Loucy (cell line): ENCODE results near the gene ARHGEF16.

Experiments used
- H2AFZ ChIP-seq: fragments of 200-600 bp; sonication (generic); 2 replicates; pipeline ENCODE4 v1.6.0; 2016; ENCODE audit warnings: antibody characterized with exemption, mild to moderate bottlenecking, low read length, moderate library complexity
- H3F3A ChIP-seq: fragments of 200-600 bp; 2 replicates; pipeline ENCODE4 v1.6.0; 2016; ENCODE audit warnings: antibody characterized with exemption, low read depth, mild to moderate bottlenecking
- H3K27me3 ChIP-seq: fragments of 200-600 bp; sonication (generic); 2 replicates; pipeline ENCODE4 v1.6.1; 2014; ENCODE audit warnings: low read length, mild to moderate bottlenecking; ENCODE audit not compliant: insufficient read depth, poor library complexity, severe bottlenecking
- H3K36me3 ChIP-seq: fragments of 200-600 bp; sonication (generic); 2 replicates; pipeline ENCODE4 v1.6.1; 2016; ENCODE audit warnings: low read length; ENCODE audit not compliant: insufficient read depth
- H3K4me1 ChIP-seq: fragments of 200-600 bp; sonication (generic); 2 replicates; pipeline ENCODE4 v1.5.1; 2014; ENCODE audit warnings: low read length, mild to moderate bottlenecking; ENCODE audit not compliant: insufficient read depth, poor library complexity, severe bottlenecking
- H3K4me2 ChIP-seq: fragments of 200-600 bp; sonication (generic); 2 replicates; pipeline ENCODE4 v1.6.0; 2014; ENCODE audit warnings: antibody characterized with exemption, low read length, low read depth, mild to moderate bottlenecking; ENCODE audit not compliant: poor library complexity, severe bottlenecking
- H3K4me3 ChIP-seq: fragments of 200-600 bp; sonication (generic); 2 replicates; pipeline ENCODE4 v1.5.1; 2014; ENCODE audit warnings: low read length, mild to moderate bottlenecking, mixed read lengths; ENCODE audit not compliant: poor library complexity, severe bottlenecking
- H3K79me2 ChIP-seq: fragments of 200-600 bp; sonication (generic); 2 replicates; pipeline ENCODE4 v1.6.1; 2014; ENCODE audit warnings: low read length; ENCODE audit not compliant: insufficient read depth
- H3K9ac ChIP-seq: fragments of 200-600 bp; sonication (generic); 2 replicates; pipeline ENCODE4 v1.6.0; 2014; ENCODE audit warnings: mild to moderate bottlenecking, low read depth, low read length, moderate library complexity; ENCODE audit not compliant: poor library complexity, severe bottlenecking
- H3K9me2 ChIP-seq: fragments of 200-600 bp; sonication (generic); replicated peaks from 2 replicates; pipeline ENCODE4 v1.6.1; 2016; ENCODE audit warnings: low read depth, low read length, mixed read lengths
- H3K9me3 ChIP-seq: fragments of 200-600 bp; sonication (generic); 2 replicates; pipeline ENCODE4 v1.6.1; 2014; ENCODE audit warnings: mild to moderate bottlenecking, antibody characterized with exemption, low read length, low read depth; ENCODE audit not compliant: insufficient read depth
- H4K20me1 ChIP-seq: fragments of 200-600 bp; sonication (generic); 2 replicates; pipeline ENCODE4 v1.6.0; 2014; ENCODE audit warnings: antibody characterized with exemption, low read length, mild to moderate bottlenecking; ENCODE audit not compliant: insufficient read depth, poor library complexity, severe bottlenecking
- CTCF ChIP-seq: fragments of 200-600 bp; sonication (generic); conservative IDR thresholded peaks from 2 replicates; pipeline ENCODE4 v1.5.1; 2014; ENCODE audit warnings: mild to moderate bottlenecking, antibody characterized with exemption, low read length
- EZH2phosphoT487 ChIP-seq: fragments of 200-600 bp; IDR thresholded peaks from 2 replicates; pipeline ENCODE4 v1.6.1; 2018; ENCODE audit warnings: antibody characterized with exemption, mild to moderate bottlenecking, moderate library complexity, borderline replicate concordance

ARHGEF16 gene

GRCh38 chr1:3472088-3472850 is 17.8 kb downstream of the ARHGEF16 start:
- no peaks in the 10 kb centered on the region for H3K27me3 ChIP-seq
- H3K4me1 ChIP-seq: no peaks in the 10 kb centered on the region
- H3K36me3 ChIP-seq: no peaks in the 10 kb centered on the region
- no peaks in the 10 kb centered on the region for H4K20me1 ChIP-seq
- no peak overlapping the region for H3K4me2 ChIP-seq
- TF ChIP-seq EZH2phosphoT487: no peak
- no peak; the same call in 1 of the 2 replicates for TF ChIP-seq CTCF
- H3K4me3 ChIP-seq: no peak overlapping the region
- H3K9me2 ChIP-seq: no peaks in the 10 kb centered on the region
- no peak overlapping the region for H2AFZ ChIP-seq
- H3K9me3 ChIP-seq: no peaks in the 10 kb centered on the region
- no peaks in the 10 kb centered on the region for H3K79me2 ChIP-seq
- no peaks in the 10 kb centered on the region for H3F3A ChIP-seq
- no peak overlapping the region for H3K9ac ChIP-seq

- H3K4me1 ChIP-seq: no peaks in the 10 kb centered on the region
- H2AFZ ChIP-seq: no peak overlapping the region
- H3F3A ChIP-seq: no peaks in the 10 kb centered on the region
- H3K4me3 ChIP-seq: no peak overlapping the region
- no peaks in the 10 kb centered on the region for H3K27me3 ChIP-seq
- no peaks in the 10 kb centered on the region for H3K9me2 ChIP-seq
- H4K20me1 ChIP-seq: no peaks in the 10 kb centered on the region
- TF ChIP-seq CTCF (no peak), EZH2phosphoT487 (no peak)
- no peaks in the 10 kb centered on the region for H3K36me3 ChIP-seq
- H3K4me2 ChIP-seq: no peak overlapping the region
- H3K79me2 ChIP-seq: no peaks in the 10 kb centered on the region
- no peaks in the 10 kb centered on the region for H3K9me3 ChIP-seq
- H3K9ac ChIP-seq: no peak overlapping the region
These were observed 18.4 kb downstream of the ARHGEF16 start for GRCh38 chr1:3472906-3473305.

- Histone ChIP-seq H2AFZ (no peak overlapping the region), H3K27me3 (no peaks in the 10 kb centered on the region), H3K36me3 (no peaks in the 10 kb centered on the region), H3K79me2 (no peaks in the 10 kb centered on the region), H3K9me3 (no peaks in the 10 kb centered on the region), H3K9me2 (no peaks in the 10 kb centered on the region), H3K4me3 (no peak overlapping the region), H3K4me2 (no peak overlapping the region), H3K4me1 (no peaks in the 10 kb centered on the region), H3F3A (no peaks in the 10 kb centered on the region), H3K9ac (no peak overlapping the region), H4K20me1 (no peaks in the 10 kb centered on the region)
- TF ChIP-seq CTCF (no peak), EZH2phosphoT487 (no peak)
These were observed 18.9 kb downstream of the ARHGEF16 start for GRCh38 chr1:3473381-3473844.
